ENCODE results near the gene STON1.

The STON1 gene

DNA sequence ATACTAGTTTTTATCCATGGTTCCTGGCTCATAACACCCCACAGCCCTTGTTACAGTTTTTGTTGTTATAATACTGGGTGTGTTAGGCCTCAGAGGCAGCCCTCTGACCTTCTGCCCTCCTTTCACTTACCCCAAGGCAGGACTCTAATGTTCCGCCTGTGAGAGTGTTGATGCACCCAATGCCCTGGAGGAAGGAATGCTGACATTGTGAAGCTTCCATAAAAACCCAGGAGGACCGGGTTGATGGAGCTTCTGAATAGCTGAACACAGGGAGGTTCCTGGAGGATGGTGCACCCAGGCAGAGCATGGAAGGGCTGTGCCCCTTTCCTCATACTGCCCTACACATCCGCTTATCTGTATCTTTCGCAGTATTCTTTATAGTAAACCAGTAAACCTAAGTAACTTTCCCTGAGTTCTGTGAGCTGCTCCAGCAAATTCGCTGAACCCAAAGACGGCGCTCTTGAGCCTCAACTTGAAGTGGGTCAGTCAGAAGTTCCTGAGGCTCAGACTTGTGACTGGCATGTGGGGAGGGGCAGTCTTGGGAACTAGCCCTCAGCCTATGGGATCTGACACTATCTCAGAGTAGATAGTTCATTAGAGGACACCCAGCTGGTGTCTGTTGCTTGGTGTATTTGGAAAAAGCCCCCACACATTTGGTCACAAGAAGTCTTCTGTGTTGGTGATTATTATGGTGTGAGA, 10.4 kb downstream of the STON1 start:
- no peaks in the 10 kb centered on the region for H3K27me3 ChIP-seq
- no peaks in the 10 kb centered on the region for H3K9me3 ChIP-seq
- no peaks in the 10 kb centered on the region for H3K4me1 ChIP-seq (ENCODE audit: control insufficient read depth in 1 of 2, insufficient read depth in 1 of 2, low read depth in 1 of 2, low read length in 1 of 2)
- H3K27ac ChIP-seq, result no peak overlapping the region
- no peaks in the 10 kb centered on the region for H3K36me3 ChIP-seq
- TF ChIP-seq, protein P1, sequence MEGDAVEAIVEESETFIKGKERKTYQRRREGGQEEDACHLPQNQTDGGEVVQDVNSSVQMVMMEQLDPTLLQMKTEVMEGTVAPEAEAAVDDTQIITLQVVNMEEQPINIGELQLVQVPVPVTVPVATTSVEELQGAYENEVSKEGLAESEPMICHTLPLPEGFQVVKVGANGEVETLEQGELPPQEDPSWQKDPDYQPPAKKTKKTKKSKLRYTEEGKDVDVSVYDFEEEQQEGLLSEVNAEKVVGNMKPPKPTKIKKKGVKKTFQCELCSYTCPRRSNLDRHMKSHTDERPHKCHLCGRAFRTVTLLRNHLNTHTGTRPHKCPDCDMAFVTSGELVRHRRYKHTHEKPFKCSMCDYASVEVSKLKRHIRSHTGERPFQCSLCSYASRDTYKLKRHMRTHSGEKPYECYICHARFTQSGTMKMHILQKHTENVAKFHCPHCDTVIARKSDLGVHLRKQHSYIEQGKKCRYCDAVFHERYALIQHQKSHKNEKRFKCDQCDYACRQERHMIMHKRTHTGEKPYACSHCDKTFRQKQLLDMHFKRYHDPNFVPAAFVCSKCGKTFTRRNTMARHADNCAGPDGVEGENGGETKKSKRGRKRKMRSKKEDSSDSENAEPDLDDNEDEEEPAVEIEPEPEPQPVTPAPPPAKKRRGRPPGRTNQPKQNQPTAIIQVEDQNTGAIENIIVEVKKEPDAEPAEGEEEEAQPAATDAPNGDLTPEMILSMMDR (IDR thresholded peaks at IDR 0.05), result no peak
- no peak overlapping the region for H3K4me3 ChIP-seq (ENCODE audit: low read depth in 1 of 2, low read length in 1 of 2)

DNA sequence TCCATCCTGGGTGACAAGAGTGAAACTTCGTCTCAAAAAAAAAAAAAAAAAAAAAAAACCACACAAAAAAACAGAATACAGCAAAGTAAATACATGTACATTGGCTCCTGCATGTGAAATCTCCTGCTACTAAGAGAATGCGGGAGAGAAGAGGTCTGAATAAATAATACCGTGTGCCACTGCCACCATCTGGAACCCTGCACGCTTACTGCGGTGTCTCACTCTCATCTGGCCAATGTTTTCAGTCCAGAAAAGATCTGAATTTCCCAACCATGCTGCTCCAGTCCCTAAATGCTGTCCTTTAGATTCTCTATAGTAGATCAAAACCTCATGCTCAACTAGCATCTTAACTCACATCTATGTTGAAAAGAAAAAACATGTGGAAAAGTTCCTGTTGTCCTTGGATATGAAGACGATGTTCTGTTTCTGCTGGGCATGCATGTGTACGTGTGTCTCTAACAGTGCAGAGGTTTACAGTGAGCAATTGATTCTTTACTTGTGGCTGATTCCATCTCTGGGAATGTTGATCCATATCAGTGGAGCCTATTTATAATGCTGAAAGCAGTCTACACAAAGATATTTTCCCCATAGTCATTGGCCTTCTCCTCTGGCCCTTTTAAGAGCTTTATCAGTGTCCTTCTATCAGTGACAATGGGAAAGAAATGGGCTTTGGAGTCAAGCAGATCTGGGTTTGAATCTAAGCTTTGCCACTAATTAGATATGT, 11.9 kb downstream of the STON1 start:
- Histone ChIP-seq H3K27me3 (no peaks in the 10 kb centered on the region), H3K4me3 (ENCODE audit: low read depth in 1 of 2, low read length in 1 of 2) (no peak overlapping the region), H3K36me3 (no peaks in the 10 kb centered on the region), H3K4me1 (ENCODE audit: control insufficient read depth in 1 of 2, insufficient read depth in 1 of 2, low read depth in 1 of 2, low read length in 1 of 2) (no peaks in the 10 kb centered on the region), H3K27ac (no peak overlapping the region), H3K9me3 (no peaks in the 10 kb centered on the region)
- TF ChIP-seq, protein P1 (IDR thresholded peaks at IDR 0.05), result no peak

DNA sequence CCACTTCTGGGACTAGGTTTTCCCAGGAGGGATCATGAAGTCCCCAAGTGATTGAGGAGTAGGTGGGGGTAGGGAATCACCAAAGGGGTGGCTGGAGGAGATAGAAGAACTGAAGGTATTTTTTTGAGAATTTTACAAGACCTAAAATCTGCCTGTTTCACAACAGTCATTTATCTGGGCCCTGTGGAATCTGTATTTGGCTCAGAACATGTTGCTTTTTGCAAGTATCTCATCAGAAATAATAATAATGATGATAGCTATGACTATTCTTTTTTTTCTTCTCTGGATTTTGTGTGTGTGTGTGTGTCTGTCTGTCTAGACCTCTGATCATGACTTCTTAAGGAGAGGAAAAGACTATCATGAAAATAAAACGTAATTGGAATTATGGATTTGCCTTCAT, 13.9 kb downstream of the STON1 start:
- TF ChIP-seq, protein P1 (IDR thresholded peaks at IDR 0.05), result no peak
- no peaks in the 10 kb centered on the region for H3K36me3 ChIP-seq
- no peaks in the 10 kb centered on the region for H3K9me3 ChIP-seq
- H3K4me1 ChIP-seq (ENCODE audit: control insufficient read depth in 1 of 2, insufficient read depth in 1 of 2, low read depth in 1 of 2, low read length in 1 of 2), result no peaks in the 10 kb centered on the region
- no peak overlapping the region for H3K4me3 ChIP-seq (ENCODE audit: low read depth in 1 of 2, low read length in 1 of 2)
- no peak overlapping the region for H3K27ac ChIP-seq
- no peaks in the 10 kb centered on the region for H3K27me3 ChIP-seq

DNA sequence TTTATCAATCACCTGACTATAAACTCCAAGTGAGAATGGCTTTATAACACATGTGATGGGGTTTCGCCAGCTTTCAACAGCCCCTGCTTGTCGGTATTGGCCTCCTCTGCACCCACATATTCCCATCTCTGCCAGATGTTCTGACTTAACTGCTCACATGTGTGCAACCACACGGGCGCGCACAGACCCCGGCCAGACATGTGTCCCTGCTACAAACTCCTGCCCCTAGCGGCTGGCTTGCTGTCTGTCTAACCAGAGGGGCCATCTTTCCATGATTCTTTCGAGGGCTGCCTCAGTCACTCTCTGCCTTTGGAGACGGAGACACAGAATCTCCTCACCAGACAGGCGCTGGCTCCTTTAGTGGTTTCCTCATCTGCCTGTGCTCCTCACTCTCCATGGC, 15.3 kb downstream of the STON1 start:
- TF ChIP-seq, protein P1 (IDR thresholded peaks at IDR 0.05), result no peak
- no peaks in the 10 kb centered on the region for H3K9me3 ChIP-seq

DNA sequence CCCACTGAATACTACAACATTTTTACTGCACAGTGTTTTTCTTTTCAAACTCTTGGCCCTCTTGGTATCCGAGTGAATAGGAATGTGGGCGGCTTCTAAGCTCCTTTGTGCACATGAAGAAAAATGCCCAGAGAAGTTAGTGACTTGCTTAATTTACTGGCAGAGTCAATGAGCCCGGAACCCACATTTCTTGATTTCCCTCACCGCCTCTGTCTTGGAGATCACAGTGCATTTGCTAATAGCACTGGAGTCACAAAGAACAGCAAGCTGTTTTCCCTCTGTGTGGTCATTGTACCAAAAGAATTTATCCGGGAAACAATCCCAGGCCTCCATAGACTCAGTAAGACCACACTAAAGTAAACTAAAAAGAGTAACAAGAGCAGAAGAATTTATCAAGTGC, 18.9 kb downstream of the STON1 start:
- Histone ChIP-seq H3K4me3 (ENCODE audit: low read depth in 1 of 2, low read length in 1 of 2) (no peak overlapping the region), H3K9me3 (no peaks in the 10 kb centered on the region), H3K27ac (no peak overlapping the region), H3K36me3 (no peaks in the 10 kb centered on the region), H3K27me3 (no peaks in the 10 kb centered on the region), H3K4me1 (ENCODE audit: control insufficient read depth in 1 of 2, insufficient read depth in 1 of 2, low read depth in 1 of 2, low read length in 1 of 2) (no peaks in the 10 kb centered on the region)
- TF ChIP-seq, protein P1 (IDR thresholded peaks at IDR 0.05), result no peak

More for the DNA sequence above, 15.3 kb downstream of the STON1 start:
- H3K27me3 ChIP-seq, result no peaks in the 10 kb centered on the region
- no peaks in the 10 kb centered on the region for H3K36me3 ChIP-seq
- no peak overlapping the region for H3K4me3 ChIP-seq (ENCODE audit: low read depth in 1 of 2, low read length in 1 of 2)
- H3K27ac ChIP-seq, result no peak overlapping the region
- H3K4me1 ChIP-seq (ENCODE audit: control insufficient read depth in 1 of 2, insufficient read depth in 1 of 2, low read depth in 1 of 2, low read length in 1 of 2), result no peaks in the 10 kb centered on the region

Data from neutrophil (primary cell).